H1 (cell line): ENCODE results near the gene BLTP3B. TPM values are rescaled to one million over a fixed set of nuclear protein-coding genes. Genes with fewer than 3 reads are reported as not detected.

ENCODE experiments used
- ASH2L ChIP-seq: fragments of 200-600, 300-600 bp; sonication (generic); IDR thresholded peaks from one replicate; pipeline ENCODE4 v1.7.1; 2017; ENCODE audit warnings: low read length
- BACH1 ChIP-seq: IDR thresholded peaks from 2 replicates; pipeline ENCODE4 v1.6.1; 2012; ENCODE audit warnings: low read length, improper control_type of control experiment
- BCL11A ChIP-seq, 2 experiments: IDR thresholded peaks; one replicate each; pipeline ENCODE4 v1.6.1; 2011; ENCODE audit warnings: low read depth in 2 of 2, low read length in 2 of 2, mild to moderate bottlenecking in 2 of 2
- EP300 ChIP-seq, 2 experiments: IDR thresholded peaks; 1 replicate in 1 of 2; 2 replicates in 1 of 2; pipeline ENCODE4 v1.6.1; 2011 to 2012; ENCODE audit warnings: low read depth in 2 of 2, low read length in 2 of 2, mild to moderate bottlenecking in 2 of 2, borderline replicate concordance in 1 of 2, inconsistent platforms in 1 of 2, moderate library complexity in 1 of 2
- JUND ChIP-seq: IDR thresholded peaks from 2 replicates; pipeline ENCODE4 v1.6.1; 2011; ENCODE audit warnings: mild to moderate bottlenecking, improper control_type of control experiment, low read length
- YY1 ChIP-seq: IDR thresholded peaks from 2 replicates; pipeline ENCODE4 v1.6.1; 2011; ENCODE audit warnings: low read depth, mild to moderate bottlenecking, low read length
- polyA plus RNA-seq, 7 experiments: library from polyadenylated mRNA; depleted of rRNA in 3 of 7; stranded (reverse) in 5 of 7; unstranded in 2 of 7; fragments of >200 nt in 5 of 7; fragments of 200-250 nt in 2 of 7; gene quantifications; 1 replicate in 5 of 7; 2 replicates in 1 of 7; 4 replicates in 1 of 7; pipeline versions ENCODE4 v1.2.1 to v1.2.3, GENCODE V29; 2011 to 2013; ENCODE audit warnings: missing spikeins in 2 of 7, mixed read lengths in 2 of 7
- total RNA-seq: library from RNA; stranded (reverse); fragmentation: NEBNext Ultra II Directional; extraction: Animal tissue kit (Norgen Biotek cat#: 25700); gene quantifications from 2 replicates; pipeline ENCODE4 v1.2.1, GENCODE V29; 2021

The BLTP3B gene
- total and polyA plus RNA-seq, 2 of the 8 experiments (the other 6 are each of a cell fraction or from before 2014, with no cell fraction given) = 7.0 to 28.6 TPM

GRCh38 chr12:100127766-100128511 lies 14.7 kb downstream of the BLTP3B start (continued):
- no peak for TF ChIP-seq BACH1
- TF ChIP-seq BCL11A (IDR thresholded peaks at IDR 0.05; ENCODE audit: low read depth in 2 of 2, low read length in 2 of 2) = no peak
- TF ChIP-seq YY1 = no peak
- no peak for TF ChIP-seq JUND
- TF ChIP-seq EP300 (IDR thresholded peaks at IDR 0.05; ENCODE audit: borderline replicate concordance in 1 of 2, low read depth in 2 of 2, low read length in 2 of 2) = no peak
- no peak for TF ChIP-seq ASH2L
